Left hindlimb (tissue), 1 donor: ENCODE results near the gene AGAP1.

Source experiments
- DNase-seq: peaks from one replicate; pipeline ENCODE4 v3.0.0-alpha.2; 2018

Gene AGAP1

GRCh38 chr2:235694721-235695601, 201.1 kb downstream of the AGAP1 start:
- DNase-seq, result no peak

GRCh38 chr2:235695602-235695895, 201.7 kb downstream of the AGAP1 start:
- no peak for DNase-seq

- no peak for DNase-seq
These were observed 203.2 kb downstream of the AGAP1 start for GRCh38 chr2:235697041-235697440.

- DNase-seq, result no peak
These were observed 204.2 kb downstream of the AGAP1 start for GRCh38 chr2:235698028-235698427.

- no peak for DNase-seq
These were observed 204.6 kb downstream of the AGAP1 start for GRCh38 chr2:235698491-235698890.

- no peak for DNase-seq
These were observed 205.7 kb downstream of the AGAP1 start for GRCh38 chr2:235699576-235699975.

- peak; percentile 20 for DNase-seq
These were observed 207.6 kb downstream of the AGAP1 start for GRCh38 chr2:235701206-235701981.

DNA sequence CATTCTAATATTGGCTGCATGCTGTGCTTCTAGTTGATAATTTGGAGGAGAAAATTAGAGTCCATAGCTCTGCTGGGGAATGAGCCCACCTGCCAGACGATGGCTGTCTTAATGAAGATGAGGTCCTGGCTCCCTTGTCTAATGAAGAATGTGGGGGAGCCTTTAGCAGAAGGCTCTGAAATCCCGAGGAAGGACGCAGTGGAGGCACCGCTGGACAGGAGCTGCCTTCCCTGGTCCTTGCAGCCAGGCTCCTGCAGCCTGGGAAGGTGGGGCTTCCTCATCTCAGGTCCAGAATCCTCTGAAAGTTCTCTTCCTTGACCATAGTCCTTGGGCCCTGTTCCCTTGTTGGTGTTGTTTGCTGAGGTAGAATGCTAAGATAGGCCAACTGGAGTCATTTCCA, 208.3 kb downstream of the AGAP1 start:
- DNase-seq, result peak; percentile 15

DNA sequence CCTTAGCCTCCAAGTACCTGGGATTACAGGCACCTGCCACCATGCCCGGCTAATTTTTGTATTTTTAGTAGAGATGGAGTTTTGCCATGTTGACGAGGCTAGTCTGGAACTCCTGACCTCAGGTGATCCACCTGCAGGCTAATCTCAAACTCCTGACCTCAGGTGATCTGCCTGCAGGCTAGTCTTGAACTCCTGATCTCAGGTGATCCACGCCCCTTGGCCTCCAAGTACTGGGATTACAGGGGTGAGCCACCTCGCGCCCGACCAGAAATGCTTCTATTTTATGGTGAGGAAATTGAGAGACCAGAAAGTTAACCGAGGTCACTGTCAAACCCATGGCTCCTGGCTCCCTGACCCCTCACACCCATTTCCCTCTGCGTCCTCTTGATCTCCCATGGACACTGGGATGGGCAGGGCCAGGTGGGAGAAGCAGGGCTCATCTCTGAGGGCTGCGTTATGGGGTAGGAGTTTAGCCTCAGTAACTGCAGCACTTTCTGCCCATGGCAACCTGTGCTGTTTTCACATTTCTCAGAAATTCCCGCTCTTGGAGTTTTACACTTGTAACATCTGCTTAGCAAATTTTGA, 210.0 kb downstream of the AGAP1 start:
- no peak for DNase-seq

GRCh38 chr2:235705296-235705695, 211.5 kb downstream of the AGAP1 start:
- no peak for DNase-seq

GRCh38 chr2:235706506-235706905, 212.7 kb downstream of the AGAP1 start:
- DNase-seq, result no peak

DNA sequence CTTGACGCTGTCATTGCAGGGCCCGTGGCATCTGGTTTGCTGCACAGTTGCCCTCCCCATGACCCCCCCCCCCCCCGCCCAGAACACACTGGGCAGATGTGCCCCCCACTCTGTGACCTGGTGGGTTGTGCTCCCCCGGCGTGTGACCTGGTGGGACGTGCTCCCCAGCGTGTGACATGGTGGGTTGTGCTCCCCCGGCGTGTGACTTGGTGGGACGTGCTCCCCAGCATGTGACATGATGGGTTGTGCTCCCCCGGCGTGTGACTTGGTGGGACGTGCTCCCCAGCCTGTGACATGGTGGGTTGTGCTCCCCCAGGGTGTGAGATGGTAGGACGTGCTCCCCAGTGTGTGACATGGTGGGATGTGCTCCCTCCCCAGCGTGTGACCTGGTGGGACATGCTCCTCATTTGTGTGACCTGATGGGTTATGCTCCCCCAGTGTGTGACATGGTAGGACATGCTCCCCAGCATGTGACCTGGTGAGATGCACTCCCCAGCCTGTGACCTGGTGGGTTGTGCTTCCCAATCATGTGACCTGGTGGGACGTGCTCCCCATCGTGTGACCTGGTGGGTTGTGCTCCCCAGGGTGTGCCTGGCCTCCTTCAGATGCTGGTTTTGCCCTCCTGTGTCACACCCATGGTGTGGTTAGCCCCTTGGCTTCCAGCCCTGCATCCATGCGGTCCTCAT, 213.7 kb downstream of the AGAP1 start:
- DNase-seq, result no peak

DNA sequence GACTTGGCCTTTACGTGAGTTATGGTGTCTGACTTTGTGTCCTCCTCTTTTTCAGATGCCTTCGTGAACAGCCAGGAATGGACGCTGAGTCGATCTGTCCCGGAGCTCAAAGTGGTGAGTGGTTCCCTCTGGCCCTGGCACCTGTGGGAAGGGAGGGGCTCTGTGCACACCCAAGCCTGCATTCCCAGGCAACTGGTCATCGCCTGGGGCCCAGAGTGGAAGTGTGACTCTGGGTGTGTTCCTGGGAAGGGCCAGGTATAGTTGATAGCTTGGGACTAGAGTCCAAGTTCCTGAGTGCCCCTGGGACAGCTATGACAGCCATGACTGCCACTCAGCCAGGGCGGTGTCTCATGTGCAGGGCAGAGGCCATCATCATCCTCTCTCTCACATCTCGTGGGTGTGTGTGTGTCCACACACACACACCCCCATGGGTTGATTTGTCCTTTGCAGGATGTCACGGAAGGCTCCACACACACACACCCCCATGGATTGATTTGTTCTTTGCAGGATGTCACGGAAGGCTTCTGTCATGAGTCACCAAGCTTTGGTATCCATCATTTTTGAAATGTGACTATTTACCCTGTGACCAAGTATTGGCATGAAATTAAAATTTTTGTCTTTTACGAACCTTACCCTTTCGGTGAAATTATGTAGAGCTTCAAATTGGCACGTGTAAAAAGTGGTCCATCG, 215.4 kb downstream of the AGAP1 start:
- DNase-seq, result no peak

DNA sequence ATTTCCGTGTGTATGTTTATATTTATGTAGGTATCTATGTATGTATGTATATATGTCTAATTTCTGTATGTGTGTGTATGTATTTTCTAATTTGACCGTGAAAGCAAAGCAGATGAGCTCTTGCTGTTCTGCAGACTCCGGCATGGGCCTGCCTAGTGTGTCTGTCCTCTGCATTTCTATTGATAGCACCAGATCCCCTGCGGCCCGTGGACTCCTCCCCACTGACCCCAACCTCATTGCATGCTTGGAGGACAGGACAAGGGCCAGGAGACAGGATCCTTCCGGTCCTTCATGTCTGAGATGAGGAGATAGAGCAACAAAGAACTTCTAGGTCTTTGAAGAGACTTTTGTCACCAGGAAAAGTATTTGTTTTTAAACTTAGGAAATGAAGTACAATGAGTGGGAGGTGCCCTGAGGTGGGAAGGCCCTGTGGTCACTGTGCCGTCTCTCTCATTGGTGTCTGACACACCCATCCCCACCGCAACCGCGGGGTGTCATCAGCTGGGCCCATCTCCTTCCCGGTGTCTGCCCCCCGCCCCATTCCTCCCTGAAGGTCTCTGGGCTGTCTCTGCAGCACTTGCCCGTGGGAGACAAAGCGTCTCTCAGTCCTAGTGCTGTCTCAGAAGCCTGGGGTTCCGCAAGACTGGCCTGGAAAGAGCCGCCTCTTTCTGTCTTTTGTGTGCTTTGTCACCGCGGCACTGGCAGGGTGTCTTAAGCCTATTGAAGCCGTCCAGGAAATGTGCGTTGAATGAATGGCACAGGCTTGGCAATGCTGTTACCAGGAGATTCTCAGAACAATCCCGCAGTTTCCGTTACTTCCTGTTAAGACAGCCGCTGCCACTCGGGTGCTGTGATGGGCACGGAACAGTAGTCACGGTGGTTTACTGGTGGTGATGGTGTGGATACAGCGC, 216.4 kb downstream of the AGAP1 start:
- DNase-seq, result no peak

DNA sequence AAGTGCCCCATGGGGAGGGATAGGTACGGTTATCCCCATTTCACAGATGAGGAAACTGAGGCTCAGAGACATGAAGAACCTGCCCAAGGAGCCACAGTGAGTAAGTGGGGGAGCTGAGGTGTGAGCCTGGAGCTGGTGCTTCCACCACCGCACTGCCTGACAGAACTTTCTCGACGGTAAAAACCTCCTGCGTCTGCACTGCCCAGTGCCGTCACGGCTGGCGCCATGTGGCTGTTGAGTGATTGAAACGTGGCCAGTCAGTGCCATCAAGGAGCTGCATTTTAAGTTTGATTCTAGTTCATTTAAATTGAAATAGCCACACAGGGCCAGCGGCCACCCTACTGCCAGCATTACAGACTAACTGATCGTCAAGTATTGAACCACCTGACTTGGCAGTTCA, 217.1 kb downstream of the AGAP1 start:
- no peak for DNase-seq

- DNase-seq, result no peak
These were observed 217.7 kb downstream of the AGAP1 start for GRCh38 chr2:235711527-235711926.

DNA sequence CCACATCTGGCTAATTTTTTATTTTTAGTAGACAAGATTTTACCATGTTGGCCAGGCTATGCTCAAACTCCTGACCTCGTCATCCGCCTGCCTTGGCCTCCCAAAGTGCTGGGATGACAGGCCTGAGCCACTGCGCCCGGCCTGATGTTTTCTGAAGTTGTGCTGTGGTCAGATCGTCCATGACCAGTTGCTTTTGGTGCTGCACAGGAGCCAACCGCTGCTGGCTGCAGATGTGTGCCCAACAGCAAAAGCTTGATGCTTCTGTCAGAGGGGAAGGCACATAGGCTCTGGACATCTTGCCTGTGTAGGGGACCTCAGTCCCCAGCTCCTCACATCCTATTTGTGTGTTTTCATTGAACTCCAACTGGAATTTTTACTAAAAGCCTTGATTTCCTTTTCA, 218.3 kb downstream of the AGAP1 start:
- DNase-seq, result no peak

DNA sequence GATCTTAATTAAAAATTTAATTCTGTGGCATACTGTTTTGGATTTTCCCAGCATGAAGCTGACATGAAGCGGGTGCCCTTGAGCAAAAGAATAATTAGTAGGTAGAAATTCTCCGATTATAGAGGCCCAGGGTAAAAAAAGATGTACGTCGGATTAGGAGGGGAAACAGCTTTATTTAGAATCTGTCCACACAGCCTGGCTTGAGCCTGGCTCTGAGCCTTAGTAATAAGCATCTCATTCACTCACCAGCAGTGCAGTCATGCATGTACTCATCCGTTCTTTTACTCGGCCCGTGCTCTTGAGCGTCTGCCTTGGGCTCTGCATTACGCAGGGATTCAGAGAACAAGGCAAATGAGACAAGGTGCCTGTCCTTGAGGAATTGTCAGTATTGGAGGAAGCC, 219.3 kb downstream of the AGAP1 start:
- DNase-seq, result no peak

DNA sequence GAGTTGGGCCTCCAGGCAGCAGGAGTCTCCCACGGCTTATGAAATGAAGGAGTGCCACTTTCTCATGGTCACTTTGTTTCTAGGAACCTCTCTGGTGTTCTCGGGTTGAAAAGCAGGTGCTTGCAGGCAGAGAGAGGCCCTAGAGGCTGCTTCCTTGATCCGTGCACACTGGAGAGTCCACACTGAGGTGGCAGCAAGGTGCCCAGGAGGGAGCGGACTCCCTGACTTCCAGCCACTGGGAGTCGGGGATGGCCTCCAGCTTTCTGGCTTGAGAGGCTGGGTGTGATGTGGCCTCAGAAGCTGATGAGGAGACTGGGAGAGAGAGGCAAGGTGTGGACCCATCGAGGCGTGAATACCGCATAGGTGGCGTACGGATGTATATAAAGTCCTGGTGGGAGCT, 221.8 kb downstream of the AGAP1 start:
- no peak for DNase-seq

GRCh38 chr2:235716875-235717496, 223.1 kb downstream of the AGAP1 start:
- no peak for DNase-seq
